NCI-H446 treated with DMSO at 0.1 percent for 48 hours (cell line): ENCODE measurements around the gene DDOST.

ENCODE experiments used
- DNase-seq: peaks from one replicate; lab custom pipeline; 2025; lab: John Stamatoyannopoulos, UW

Gene DDOST

GRCh38 chr1:20660363-20660762 is 806 bp downstream of the DDOST start:
- DNase-seq = no peak

DNA sequence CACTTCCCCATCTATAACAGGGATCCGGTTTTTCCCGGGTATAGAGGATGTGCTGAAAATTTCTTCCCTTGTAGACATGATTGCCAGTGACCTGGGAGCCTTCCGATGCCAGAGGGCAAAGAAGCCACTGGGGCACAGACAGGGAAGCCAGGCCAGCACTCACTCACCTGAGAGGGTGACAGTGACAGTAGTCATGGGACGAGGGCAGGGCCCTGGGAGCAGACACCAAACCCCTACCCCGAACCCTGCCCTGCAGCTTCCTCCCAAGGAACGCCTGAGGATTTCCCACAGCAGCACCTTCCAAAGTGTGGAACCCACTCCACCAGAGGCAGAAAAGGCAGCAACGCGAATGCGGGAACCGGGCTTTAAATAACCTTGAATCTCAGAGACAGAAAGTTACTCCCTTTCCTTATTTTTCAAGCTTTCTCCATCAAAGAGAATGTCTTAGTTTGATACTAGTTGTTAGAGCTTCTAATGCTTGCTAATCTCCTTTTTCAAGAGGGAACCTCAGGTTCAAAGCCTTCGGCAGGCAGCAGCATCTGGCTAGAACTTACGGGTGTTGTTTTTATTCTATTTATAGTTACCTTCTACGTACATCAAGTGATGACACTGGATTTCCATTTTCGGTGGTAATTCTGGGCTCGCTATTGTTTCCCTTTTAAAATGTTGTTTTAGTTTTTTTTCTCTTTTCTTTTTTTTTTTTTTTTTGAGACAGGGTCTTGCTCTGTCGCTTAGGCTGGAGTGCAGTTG is 2.8 kb downstream of the DDOST start:
- DNase-seq = no peak

DNA sequence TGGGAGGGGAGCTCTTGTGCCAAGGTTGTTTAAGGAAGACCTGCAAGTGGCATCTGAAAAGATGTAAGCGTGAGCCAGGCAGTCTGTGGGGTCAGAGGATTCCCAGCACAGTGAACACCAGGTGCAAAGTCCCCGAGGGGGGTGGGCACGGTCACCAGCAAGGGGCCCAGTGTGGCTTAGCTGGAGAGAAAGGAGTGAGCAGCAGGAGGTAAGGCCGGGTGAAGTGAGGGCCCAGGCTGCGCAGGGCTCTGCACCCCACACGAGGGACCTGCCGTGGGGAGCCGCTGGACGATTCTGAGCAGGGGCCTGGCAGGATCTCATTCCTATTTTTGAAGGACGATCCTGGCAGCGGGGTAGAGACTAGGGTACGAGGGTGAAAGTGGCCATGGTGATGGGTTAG is 4.1 kb downstream of the DDOST start:
- DNase-seq = no peak

DNA sequence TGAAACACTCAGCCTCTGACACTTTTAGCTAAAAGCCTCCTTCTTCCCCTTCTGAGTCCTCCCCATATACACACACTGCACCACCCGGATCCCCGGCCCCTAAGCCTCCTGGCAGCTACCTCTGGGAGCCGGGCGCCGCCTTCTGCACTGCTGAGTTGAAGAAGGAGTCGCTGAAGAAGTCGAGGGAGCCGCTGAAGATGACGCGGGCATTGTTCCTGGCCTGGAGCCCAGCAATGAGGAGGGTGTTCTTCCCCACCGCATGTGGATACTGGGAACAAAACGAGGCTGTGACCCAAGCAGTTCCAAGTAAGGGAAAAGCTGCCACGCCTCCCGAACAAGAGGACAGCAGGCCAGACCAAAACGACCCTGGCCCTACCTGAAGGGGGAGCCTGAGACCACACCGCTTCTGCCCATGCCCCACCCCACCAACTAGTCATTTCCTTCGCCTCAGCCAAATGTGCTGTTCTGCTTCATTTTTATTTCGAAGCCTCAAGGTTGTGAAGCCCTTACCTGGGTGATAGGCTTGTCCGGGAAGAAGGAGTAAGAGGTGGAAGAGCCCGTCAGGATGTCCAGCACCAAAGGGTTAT is 7.0 kb downstream of the DDOST start:
- DNase-seq = no peak

GRCh38 chr1:20652300-20652699 is 8.9 kb downstream of the DDOST start:
- no peak for DNase-seq

- no peak for DNase-seq
Observed at GRCh38 chr1:20648946-20649345, 12.2 kb downstream of the DDOST start.

- no peak for DNase-seq
Observed at GRCh38 chr1:20648438-20648837, 12.7 kb downstream of the DDOST start.

- DNase-seq = no peak
Observed at GRCh38 chr1:20645414-20645813, 15.8 kb downstream of the DDOST start.

DNA sequence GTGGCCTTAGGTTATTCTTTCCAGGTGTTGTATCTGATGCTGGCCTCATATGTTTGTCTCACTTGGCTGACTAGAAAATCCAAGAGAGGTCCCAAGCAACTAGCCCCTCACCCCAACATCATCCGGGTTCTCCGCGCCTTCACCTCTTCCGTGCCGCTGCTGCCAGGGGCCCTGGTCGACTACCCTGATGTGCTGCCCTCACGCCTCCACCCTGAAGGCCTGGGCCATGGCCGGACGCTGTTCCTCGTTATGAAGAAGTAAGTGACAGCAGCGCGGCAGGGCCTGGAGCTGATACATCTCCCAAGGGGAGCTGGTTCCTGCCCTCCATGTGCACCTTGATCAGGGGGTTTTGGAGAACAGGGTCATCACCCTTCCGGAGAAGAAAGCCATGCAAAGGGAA is 16.8 kb downstream of the DDOST start:
- DNase-seq = no peak

DNA sequence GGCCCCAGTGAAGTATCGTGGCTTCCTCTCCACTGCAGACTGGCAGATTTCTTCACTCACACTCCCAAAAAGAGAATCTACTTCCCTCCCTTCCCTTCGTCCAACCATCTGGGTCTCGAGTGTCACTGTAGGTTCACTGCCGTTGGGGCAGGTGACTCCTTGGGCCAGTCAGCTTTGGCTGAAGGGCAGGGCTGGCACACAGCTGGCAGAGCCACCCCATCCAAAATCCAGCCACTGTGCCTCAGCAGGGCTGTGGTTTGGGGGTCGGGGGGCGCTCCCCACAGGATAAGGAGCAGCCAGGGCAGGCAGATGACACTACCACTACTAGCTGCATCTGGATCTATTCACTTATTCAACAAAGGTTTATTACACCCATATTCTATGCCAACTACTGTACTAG is 18.1 kb downstream of the DDOST start:
- no peak for DNase-seq

DNA sequence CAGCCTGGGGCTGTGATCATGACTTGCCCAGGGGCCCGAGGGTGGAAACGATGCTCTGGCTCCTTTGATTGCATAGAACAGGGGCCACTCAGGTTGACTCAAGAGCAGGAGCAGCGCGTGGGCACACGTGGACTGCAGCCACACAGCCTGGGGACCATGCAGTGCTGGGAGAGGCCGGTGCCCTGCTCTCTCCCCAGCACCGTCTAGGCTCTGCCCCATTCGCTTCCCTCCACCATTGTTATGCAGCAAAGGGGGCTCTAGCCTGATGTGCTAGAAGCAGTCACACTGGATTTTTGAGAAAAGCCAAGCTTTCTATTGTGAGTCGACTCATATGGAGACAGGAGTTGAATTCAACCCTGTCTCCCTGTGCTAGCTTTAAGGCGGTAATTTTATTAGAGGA is 19.2 kb downstream of the DDOST start:
- DNase-seq = no peak

DNA sequence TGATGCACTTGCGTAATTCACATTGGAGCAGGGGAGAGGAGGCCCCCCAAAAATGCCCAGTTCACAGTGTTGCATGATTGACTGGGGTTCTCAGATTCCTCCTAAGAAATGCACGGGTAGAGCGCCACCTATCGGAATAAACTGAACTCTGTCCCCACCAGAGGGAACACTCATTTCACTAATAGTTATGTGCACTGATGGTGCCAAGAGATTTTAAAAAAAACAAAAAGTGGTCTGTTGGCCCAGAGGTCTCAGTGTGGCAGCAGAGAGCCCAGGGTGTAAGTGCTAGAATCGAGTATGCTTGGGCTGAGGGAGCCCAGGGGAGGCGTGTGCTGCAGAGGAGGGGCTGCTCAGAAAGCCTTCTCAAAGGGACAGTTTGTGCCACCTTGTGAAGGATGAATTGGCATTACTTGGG is 21.0 kb downstream of the DDOST start:
- peak; percentile 4 for DNase-seq

GRCh38 chr1:20636785-20637347 is 24.3 kb downstream of the DDOST start:
- no peak for DNase-seq

GRCh38 chr1:20634594-20635084 is 26.5 kb downstream of the DDOST start:
- DNase-seq = no peak

- DNase-seq = no peak
Observed at GRCh38 chr1:20634065-20634593, 27.0 kb downstream of the DDOST start.

DNA sequence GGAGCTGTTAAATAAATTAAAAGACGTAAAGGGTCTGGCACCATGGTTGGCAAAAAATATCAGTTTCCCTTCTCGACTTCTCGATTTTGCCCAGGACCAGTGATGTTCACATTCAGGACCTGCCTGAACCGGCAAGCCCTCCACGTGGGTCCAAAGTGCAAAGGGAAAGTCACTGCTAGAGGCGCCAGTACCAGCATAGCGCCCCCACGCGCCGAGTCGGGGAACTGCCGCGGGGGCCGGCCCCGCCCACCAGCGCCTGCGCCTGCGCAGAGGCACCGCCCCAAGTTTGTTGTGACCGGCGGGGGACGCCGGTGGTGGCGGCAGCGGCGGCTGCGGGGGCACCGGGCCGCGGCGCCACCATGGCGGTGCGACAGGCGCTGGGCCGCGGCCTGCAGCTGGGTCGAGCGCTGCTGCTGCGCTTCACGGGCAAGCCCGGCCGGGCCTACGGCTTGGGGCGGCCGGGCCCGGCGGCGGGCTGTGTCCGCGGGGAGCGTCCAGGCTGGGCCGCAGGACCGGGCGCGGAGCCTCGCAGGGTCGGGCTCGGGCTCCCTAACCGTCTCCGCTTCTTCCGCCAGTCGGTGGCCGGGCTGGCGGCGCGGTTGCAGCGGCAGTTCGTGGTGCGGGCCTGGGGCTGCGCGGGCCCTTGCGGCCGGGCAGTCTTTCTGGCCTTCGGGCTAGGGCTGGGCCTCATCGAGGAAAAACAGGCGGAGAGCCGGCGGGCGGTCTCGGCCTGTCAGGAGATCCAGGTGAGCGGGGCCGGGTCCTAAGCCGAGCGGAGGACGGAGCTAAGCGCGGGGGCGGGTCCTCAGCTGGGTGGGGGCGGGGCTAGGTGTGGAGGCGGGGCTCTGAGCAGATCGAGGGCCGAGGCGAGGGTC is 27.7 kb downstream of the DDOST start, which contains the start of gene PINK1:
Gene PINK1 (plus strand): TSS at position 269 of the 875 bp plus-strand sequence. CDS start 91 bp downstream, at position 360.
- DNase-seq = peak; percentile 26

- DNase-seq = no peak
Observed at GRCh38 chr1:20632386-20632785, 28.8 kb downstream of the DDOST start.

DNA sequence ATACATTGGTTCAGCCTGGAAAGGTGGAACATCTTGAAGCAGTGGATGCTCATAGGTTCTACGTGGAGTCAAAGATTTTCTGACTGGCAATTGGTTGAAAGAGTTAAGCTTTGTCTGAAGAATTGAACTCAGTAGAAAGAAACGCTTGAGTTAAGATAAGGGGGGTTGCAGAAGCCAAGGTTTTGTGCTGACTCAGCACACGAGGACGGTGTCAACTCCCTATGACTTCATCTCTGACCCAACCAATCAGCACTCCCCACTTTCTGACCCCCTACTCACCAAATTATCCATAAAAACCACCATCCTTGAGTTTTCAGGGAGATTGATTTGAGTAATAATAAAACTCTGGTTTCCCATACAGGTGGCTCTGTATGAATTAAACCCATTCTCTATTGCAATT is 30.4 kb downstream of the DDOST start:
- no peak for DNase-seq

GRCh38 chr1:20626524-20626923 is 34.6 kb downstream of the DDOST start:
- no peak for DNase-seq

DNA sequence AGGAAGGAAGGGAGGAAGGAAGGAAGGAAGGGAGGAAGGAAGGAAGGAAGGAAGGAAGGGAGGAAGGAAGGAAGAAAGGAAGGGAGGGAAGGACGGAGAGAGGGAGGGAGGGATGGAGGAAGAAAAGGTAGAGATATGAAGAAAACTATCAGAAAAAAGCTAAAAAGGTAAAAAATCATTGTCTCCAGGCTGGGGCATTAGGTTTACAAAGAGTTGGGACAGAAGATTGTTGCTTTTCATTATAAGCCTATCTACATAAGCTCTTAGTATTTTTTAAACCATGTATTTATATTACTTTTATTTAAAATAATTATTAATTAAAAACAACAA is 35.1 kb downstream of the DDOST start:
- no peak for DNase-seq

- no peak for DNase-seq
Observed at GRCh38 chr1:20625176-20626097, 35.7 kb downstream of the DDOST start.
